ENCODE results near the gene LIN7A. TPM values are rescaled to one million over a fixed set of nuclear protein-coding genes. Genes with fewer than 3 reads are reported as not detected.
A peak's percentile ranks its signal among the peaks of the same experiment; 100 is the strongest.
"Not testable (repeated sequence)": the region's sequence is repeated elsewhere in the genome, so short reads cannot be mapped to it uniquely, and the experiment has no call there.

The LIN7A gene
- polyA plus RNA-seq, 1 donor, result 10.1 TPM

- Histone ChIP-seq H3K9me3 (ENCODE audit: control insufficient read depth, low read depth, low read length) (no peaks in the 10 kb centered on the region), H3K4me1 (ENCODE audit: control insufficient read depth, insufficient read depth, low read length) (no peaks in the 10 kb centered on the region), H3K27me3 (ENCODE audit: control insufficient read depth, insufficient read depth, low read length) (no peaks in the 10 kb centered on the region), H3K27ac (ENCODE audit: low read length) (no peak overlapping the region), H3K4me3 (ENCODE audit: low read length) (no peak overlapping the region), H3K36me3 (ENCODE audit: control insufficient read depth, insufficient read depth, low read length) (no peaks in the 10 kb centered on the region)
- no CpG with 5 or more reads among the region's 1 CpG for WGBS (ENCODE audit: insufficient coverage, low lambda C conversion rate)
- no peak for DNase-seq
Observed at GRCh38 chr12:80794551-80794950, 143.2 kb downstream of the LIN7A start.

- Histone ChIP-seq H3K27me3 (ENCODE audit: control insufficient read depth, insufficient read depth, low read length) (no peaks in the 10 kb centered on the region), H3K9me3 (ENCODE audit: control insufficient read depth, low read depth, low read length) (no peaks in the 10 kb centered on the region), H3K36me3 (ENCODE audit: control insufficient read depth, insufficient read depth, low read length) (no peaks in the 10 kb centered on the region), H3K4me1 (ENCODE audit: control insufficient read depth, insufficient read depth, low read length) (no peaks in the 10 kb centered on the region), H3K27ac (ENCODE audit: low read length) (no peak overlapping the region), H3K4me3 (ENCODE audit: low read length) (no peak overlapping the region)
- no peak for DNase-seq
Observed at GRCh38 chr12:80792861-80793260, 144.9 kb downstream of the LIN7A start.

GRCh38 chr12:80791863-80792262, 145.9 kb downstream of the LIN7A start:
- no peaks in the 10 kb centered on the region for H3K36me3 ChIP-seq (ENCODE audit: control insufficient read depth, insufficient read depth, low read length)
- no peaks in the 10 kb centered on the region for H3K4me1 ChIP-seq (ENCODE audit: control insufficient read depth, insufficient read depth, low read length)
- no peaks in the 10 kb centered on the region for H3K9me3 ChIP-seq (ENCODE audit: control insufficient read depth, low read depth, low read length)
- H3K27ac ChIP-seq (ENCODE audit: low read length), result no peak overlapping the region
- no peak overlapping the region for H3K4me3 ChIP-seq (ENCODE audit: low read length)
- H3K27me3 ChIP-seq (ENCODE audit: control insufficient read depth, insufficient read depth, low read length), result no peaks in the 10 kb centered on the region
- no peak for DNase-seq

GRCh38 chr12:80788407-80788806, 149.3 kb downstream of the LIN7A start:
- not testable (repeated sequence) for DNase-seq; H3K4me1 ChIP-seq (ENCODE audit: control insufficient read depth, insufficient read depth, low read length); H3K36me3 ChIP-seq (ENCODE audit: control insufficient read depth, insufficient read depth, low read length); H3K27ac ChIP-seq (ENCODE audit: low read length); H3K27me3 ChIP-seq (ENCODE audit: control insufficient read depth, insufficient read depth, low read length); H3K9me3 ChIP-seq (ENCODE audit: control insufficient read depth, low read depth, low read length); H3K4me3 ChIP-seq (ENCODE audit: low read length)
- WGBS (ENCODE audit: insufficient coverage, low lambda C conversion rate), result 67% methylated on average over 1 of the region's 10 CpGs

- H3K9me3 ChIP-seq (ENCODE audit: control insufficient read depth, low read depth, low read length); H3K4me1 ChIP-seq (ENCODE audit: control insufficient read depth, insufficient read depth, low read length); H3K36me3 ChIP-seq (ENCODE audit: control insufficient read depth, insufficient read depth, low read length); DNase-seq; H3K27ac ChIP-seq (ENCODE audit: low read length); H3K4me3 ChIP-seq (ENCODE audit: low read length); H3K27me3 ChIP-seq (ENCODE audit: control insufficient read depth, insufficient read depth, low read length): not testable (repeated sequence)
- whole genome bisulfite sequencing (ENCODE audit: insufficient coverage, low lambda C conversion rate), result no CpG with 5 or more reads among the region's 5 CpGs
Observed at GRCh38 chr12:80782963-80783470, 154.7 kb downstream of the LIN7A start.

- no peak for DNase-seq
- H3K36me3 ChIP-seq (ENCODE audit: control insufficient read depth, insufficient read depth, low read length), result no peaks in the 10 kb centered on the region
- WGBS (ENCODE audit: insufficient coverage, low lambda C conversion rate), result 100% methylated on average over 1 of the region's 1 CpG
Observed at GRCh38 chr12:80781313-80781712, 156.4 kb downstream of the LIN7A start.

GRCh38 chr12:80780746-80781145, 157.0 kb downstream of the LIN7A start:
- Histone ChIP-seq H3K4me1 (ENCODE audit: control insufficient read depth, insufficient read depth, low read length) (peaks cover 3% of the 10 kb centered on the region), H3K27me3 (ENCODE audit: control insufficient read depth, insufficient read depth, low read length) (no peaks in the 10 kb centered on the region), H3K36me3 (ENCODE audit: control insufficient read depth, insufficient read depth, low read length) (no peaks in the 10 kb centered on the region), H3K9me3 (ENCODE audit: control insufficient read depth, low read depth, low read length) (no peaks in the 10 kb centered on the region), H3K4me3 (ENCODE audit: low read length) (no peak overlapping the region), H3K27ac (ENCODE audit: low read length) (no peak overlapping the region)
- peak in 1 of 2 donors; percentile 8 for DNase-seq
- WGBS (ENCODE audit: insufficient coverage, low lambda C conversion rate), result no CpG with 5 or more reads among the region's 2 CpGs

More at GRCh38 chr12:80781313-80781712, 156.4 kb downstream of the LIN7A start:
- no peak overlapping the region for H3K4me3 ChIP-seq (ENCODE audit: low read length)
- H3K27me3 ChIP-seq (ENCODE audit: control insufficient read depth, insufficient read depth, low read length), result no peaks in the 10 kb centered on the region
- no peaks in the 10 kb centered on the region for H3K9me3 ChIP-seq (ENCODE audit: control insufficient read depth, low read depth, low read length)
- H3K27ac ChIP-seq (ENCODE audit: low read length), result no peak overlapping the region
- H3K4me1 ChIP-seq (ENCODE audit: control insufficient read depth, insufficient read depth, low read length), result peaks cover 3% of the 10 kb centered on the region

GRCh38 chr12:80778005-80778541, 159.7 kb downstream of the LIN7A start:
- Histone ChIP-seq H3K36me3 (ENCODE audit: control insufficient read depth, insufficient read depth, low read length) (no peaks in the 10 kb centered on the region), H3K4me3 (ENCODE audit: low read length) (no peak overlapping the region), H3K4me1 (ENCODE audit: control insufficient read depth, insufficient read depth, low read length) (peaks cover 3% of the 10 kb centered on the region), H3K27ac (ENCODE audit: low read length) (no peak overlapping the region), H3K27me3 (ENCODE audit: control insufficient read depth, insufficient read depth, low read length) (no peaks in the 10 kb centered on the region), H3K9me3 (ENCODE audit: control insufficient read depth, low read depth, low read length) (no peaks in the 10 kb centered on the region)
- WGBS (ENCODE audit: insufficient coverage, low lambda C conversion rate), result 100% methylated on average over 1 of the region's 3 CpGs
- DNase-seq, result peak; percentile 53 to 75

- no peaks in the 10 kb centered on the region for H3K36me3 ChIP-seq (ENCODE audit: control insufficient read depth, insufficient read depth, low read length)
- no peak overlapping the region for H3K27ac ChIP-seq (ENCODE audit: low read length)
- H3K4me1 ChIP-seq (ENCODE audit: control insufficient read depth, insufficient read depth, low read length), result peaks cover 3% of the 10 kb centered on the region
- H3K4me3 ChIP-seq (ENCODE audit: low read length), result no peak overlapping the region
- no peak for DNase-seq
- no peaks in the 10 kb centered on the region for H3K9me3 ChIP-seq (ENCODE audit: control insufficient read depth, low read depth, low read length)
- H3K27me3 ChIP-seq (ENCODE audit: control insufficient read depth, insufficient read depth, low read length), result no peaks in the 10 kb centered on the region
- 67% methylated on average over 1 of the region's 4 CpGs for WGBS (ENCODE audit: insufficient coverage, low lambda C conversion rate)
Observed at GRCh38 chr12:80777587-80777986, 160.1 kb downstream of the LIN7A start.

- Histone ChIP-seq H3K4me3 (ENCODE audit: low read length) (no peak overlapping the region), H3K36me3 (ENCODE audit: control insufficient read depth, insufficient read depth, low read length) (no peaks in the 10 kb centered on the region), H3K9me3 (ENCODE audit: control insufficient read depth, low read depth, low read length) (no peaks in the 10 kb centered on the region), H3K27me3 (ENCODE audit: control insufficient read depth, insufficient read depth, low read length) (no peaks in the 10 kb centered on the region), H3K4me1 (ENCODE audit: control insufficient read depth, insufficient read depth, low read length) (peaks cover 3% of the 10 kb centered on the region), H3K27ac (ENCODE audit: low read length) (no peak overlapping the region)
- WGBS (ENCODE audit: insufficient coverage, low lambda C conversion rate), result no CpG with 5 or more reads among the region's 2 CpGs
- no peak for DNase-seq
Observed at GRCh38 chr12:80776706-80777105, 161.0 kb downstream of the LIN7A start.

- DNase-seq, result no peak
- H3K9me3 ChIP-seq (ENCODE audit: control insufficient read depth, low read depth, low read length), result no peaks in the 10 kb centered on the region
- no peak overlapping the region for H3K4me3 ChIP-seq (ENCODE audit: low read length)
- no peak overlapping the region for H3K27ac ChIP-seq (ENCODE audit: low read length)
- WGBS (ENCODE audit: insufficient coverage, low lambda C conversion rate), result no CpG with 5 or more reads among the region's 2 CpGs
- H3K36me3 ChIP-seq (ENCODE audit: control insufficient read depth, insufficient read depth, low read length), result no peaks in the 10 kb centered on the region
- H3K4me1 ChIP-seq (ENCODE audit: control insufficient read depth, insufficient read depth, low read length), result no peaks in the 10 kb centered on the region
- no peaks in the 10 kb centered on the region for H3K27me3 ChIP-seq (ENCODE audit: control insufficient read depth, insufficient read depth, low read length)
Observed at GRCh38 chr12:80770958-80771357, 166.8 kb downstream of the LIN7A start.
